Vagina (tissue), 2 donors: ENCODE data around the gene GALNTL6.

ENCODE experiments used
- CTCF ChIP-seq, 3 experiments: fragments of 450-650 bp in 2 of 3; fragments of 200-600 bp in 1 of 3; sonication (generic) in 1 of 3; IDR thresholded peaks; one replicate each; pipeline ENCODE4 v1.5.1; 2017 to 2019; ENCODE audit warnings: antibody characterized with exemption in 3 of 3, mild to moderate bottlenecking in 2 of 3, moderate library complexity in 2 of 3
- POLR2A ChIP-seq, 2 donors: fragments of 450-650 bp; IDR thresholded peaks; one replicate each; pipeline ENCODE4 v1.6.1; 2017; ENCODE audit warnings: antibody characterized with exemption in 2 of 2, mild to moderate bottlenecking in 2 of 2, moderate library complexity in 2 of 2

DNA sequence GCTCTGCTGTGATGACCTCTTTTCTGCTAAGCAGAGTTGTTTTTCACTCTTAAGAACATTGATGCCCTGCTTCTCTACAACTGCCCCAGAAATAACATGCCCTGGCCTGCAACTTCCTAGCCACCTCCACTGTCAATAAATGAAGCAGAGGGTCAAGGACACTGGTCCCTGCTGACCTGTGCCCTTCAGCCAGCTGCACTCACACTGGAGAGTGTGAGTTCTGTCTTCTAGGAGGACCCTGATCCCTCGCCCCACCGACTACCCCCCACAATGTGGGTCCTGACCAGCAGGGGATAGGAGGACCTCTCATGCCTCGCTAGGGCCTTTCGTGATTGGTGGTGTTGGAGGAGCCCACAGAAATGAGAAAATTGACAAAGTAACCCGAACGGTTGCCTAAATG, 947.3 kb downstream of the GALNTL6 start:
- TF ChIP-seq POLR2A (IDR thresholded peaks at IDR 0.05) (no peak), CTCF (IDR thresholded peaks at IDR 0.05) (no peak)
